Natural killer cell (primary cell): ENCODE measurements around the gene CACNA1B. TPM values are rescaled to one million over a fixed set of nuclear protein-coding genes. Genes with fewer than 3 reads are reported as not detected.

ENCODE experiments used
- ATAC-seq, 3 donors: fragments of 150-1000 bp in 2 of 3; fragments of 200-7000 bp in 1 of 3; cut with Tn5 transposase; 1 replicate in 1 of 3; 2 replicates in 2 of 3; pipeline ENCODE4 v1.10.0; 2021; ENCODE audit warnings: mild to moderate bottlenecking in 2 of 3, moderate library complexity in 2 of 3
- DNase-seq, 2 donors: peaks; one replicate each; pipeline versions ENCODE4 v3.0.0 to v3.0.0-alpha.2; 2013 to 2021; ENCODE audit warnings: mixed read lengths in 1 of 2
- H3K27ac ChIP-seq: one replicate; pipeline ENCODE4 v1.5.1; 2013; ENCODE audit warnings: mild to moderate bottlenecking, low read length
- H3K27me3 ChIP-seq: one replicate; pipeline ENCODE4 v1.6.1; 2013; ENCODE audit warnings: low read length; ENCODE audit not compliant: control insufficient read depth, insufficient read depth
- H3K36me3 ChIP-seq: one replicate; pipeline ENCODE4 v1.6.1; 2013; ENCODE audit warnings: low read length; ENCODE audit not compliant: control insufficient read depth, insufficient read depth
- H3K4me1 ChIP-seq: one replicate; pipeline ENCODE4 v1.6.1; 2013; ENCODE audit warnings: low read length; ENCODE audit not compliant: control insufficient read depth, insufficient read depth
- H3K4me3 ChIP-seq: one replicate; pipeline ENCODE4 v1.5.1; 2013; ENCODE audit warnings: low read length
- H3K9me3 ChIP-seq: one replicate; pipeline ENCODE4 v1.6.1; 2013; ENCODE audit warnings: low read length; ENCODE audit not compliant: control insufficient read depth, insufficient read depth
- H3K27ac Mint-ChIP-seq, 2 donors: one replicate each; pipeline ENCODE4 v1.8.0; 2022; ENCODE audit warnings: mild to moderate bottlenecking in 2 of 2, mixed read lengths in 2 of 2, moderate library complexity in 1 of 2
- H3K27me3 Mint-ChIP-seq, 2 donors: one replicate each; pipeline ENCODE4 v1.8.0; 2022; ENCODE audit warnings: low read depth in 2 of 2, mixed read lengths in 2 of 2
- H3K36me3 Mint-ChIP-seq: one replicate; pipeline ENCODE4 v1.8.0; 2022; ENCODE audit warnings: mixed read lengths
- H3K4me1 Mint-ChIP-seq, 2 donors: one replicate each; pipeline ENCODE4 v1.8.0; 2022; ENCODE audit warnings: mixed read lengths in 2 of 2
- H3K4me3 Mint-ChIP-seq: one replicate; pipeline ENCODE4 v1.8.0; 2022; ENCODE audit warnings: mild to moderate bottlenecking, moderate library complexity, mixed read lengths
- H3K9me3 Mint-ChIP-seq, 2 donors: one replicate each; pipeline ENCODE4 v1.8.0; 2022; ENCODE audit warnings: mixed read lengths in 2 of 2
- CTCF ChIP-seq: fragments of 200-600 bp; IDR thresholded peaks from one replicate; pipeline ENCODE4 v1.8.0; 2022; ENCODE audit warnings: antibody characterized with exemption
- WGBS: methylation state at CpG from one replicate; pipeline ENCODE4 v1.1.7; 2013; ENCODE audit warnings: missing lambda C conversion rate; ENCODE audit not compliant: insufficient coverage; 5-methylcytosine and 5-hydroxymethylcytosine counted together
- intact Hi-C: fragments of 100-400 bp; cut with micrococcal nuclease; formaldehyde crosslinking; loops from one replicate; pipeline ENCODE4 v1.14.2; 2022
- total RNA-seq, 4 donors: library from RNA; stranded (reverse); fragments of 120-200 nt in 1 of 4; gene quantifications; one replicate each; pipeline versions ENCODE4 v1.2.3 to v1.2.4, GENCODE V29; 2013 to 2022

Gene CACNA1B
- total RNA-seq, 3 donors from 2014 or later (not counting 1 experiment from before 2014, with no cell fraction given): 0.07 TPM; not detected in 2

GRCh38 chr9:137982200-137982599, 104.6 kb downstream of the CACNA1B start:
- intact Hi-C loops: no loop called here
- Mint-ChIP-seq H3K9me3 (no peaks in the 10 kb centered on the region), H3K4me3 (no peak overlapping the region), H3K27me3 (peaks cover 7 to 17% of the 10 kb centered on the region in 2 donors), H3K27ac (no peak overlapping the region), H3K36me3 (no peaks in the 10 kb centered on the region), H3K4me1 (peaks cover 0 to 5% of the 10 kb centered on the region in 2 donors)
- no peak for ATAC-seq
- no peaks in the 10 kb centered on the region for H3K36me3 ChIP-seq
- no peak for DNase-seq
- TF ChIP-seq CTCF: no peak
- H3K4me1 ChIP-seq: no peaks in the 10 kb centered on the region
- 100% methylated on average over 1 of the region's 1 CpG for WGBS
- no peak overlapping the region for H3K27ac ChIP-seq
- H3K27me3 ChIP-seq: no peaks in the 10 kb centered on the region
- no peaks in the 10 kb centered on the region for H3K9me3 ChIP-seq
- no peak overlapping the region for H3K4me3 ChIP-seq

- no peak overlapping the region for H3K27ac ChIP-seq
- intact Hi-C loops: no loop called here
- Mint-ChIP-seq H3K27ac (no peak overlapping the region), H3K9me3 (no peaks in the 10 kb centered on the region), H3K27me3 (peaks cover 20 to 22% of the 10 kb centered on the region in 2 donors), H3K36me3 (no peaks in the 10 kb centered on the region), H3K4me1 (no peaks in the 10 kb centered on the region), H3K4me3 (no peak overlapping the region)
- no peaks in the 10 kb centered on the region for H3K4me1 ChIP-seq
- no peak for TF ChIP-seq CTCF
- DNase-seq: no peak
- no peak overlapping the region for H3K4me3 ChIP-seq
- WGBS: 86% methylated on average over 16 of the region's 16 CpGs
- H3K36me3 ChIP-seq: no peaks in the 10 kb centered on the region
- ATAC-seq: no peak
- H3K9me3 ChIP-seq: no peaks in the 10 kb centered on the region
- no peaks in the 10 kb centered on the region for H3K27me3 ChIP-seq
These were observed 106.4 kb downstream of the CACNA1B start for GRCh38 chr9:137984005-137984404.

- peaks cover 20 to 22% of the 10 kb centered on the region in 2 donors for H3K27me3 Mint-ChIP-seq
- no peaks in the 10 kb centered on the region for H3K9me3 Mint-ChIP-seq
- ATAC-seq: no peak
- no peak overlapping the region for H3K4me3 ChIP-seq
- no peak overlapping the region for H3K27ac Mint-ChIP-seq
- no peaks in the 10 kb centered on the region for H3K27me3 ChIP-seq
- no peaks in the 10 kb centered on the region for H3K9me3 ChIP-seq
- no peak for TF ChIP-seq CTCF
- WGBS: 88% methylated on average over 7 of the region's 7 CpGs
- no peaks in the 10 kb centered on the region for H3K36me3 ChIP-seq
- H3K4me1 ChIP-seq: no peaks in the 10 kb centered on the region
- no peak overlapping the region for H3K27ac ChIP-seq
- intact Hi-C loops: no loop called here
- H3K4me3 Mint-ChIP-seq: no peak overlapping the region
- no peak for DNase-seq
- H3K36me3 Mint-ChIP-seq: no peaks in the 10 kb centered on the region
- H3K4me1 Mint-ChIP-seq: no peaks in the 10 kb centered on the region
These were observed 107.1 kb downstream of the CACNA1B start for GRCh38 chr9:137984520-137985257.

GRCh38 chr9:137985637-137986071, 108.1 kb downstream of the CACNA1B start:
- Mint-ChIP-seq H3K9me3 (no peaks in the 10 kb centered on the region), H3K36me3 (no peaks in the 10 kb centered on the region), H3K27ac (no peak overlapping the region), H3K4me3 (no peak overlapping the region), H3K4me1 (no peaks in the 10 kb centered on the region), H3K27me3 (peaks cover 24 to 26% of the 10 kb centered on the region in 2 donors)
- Histone ChIP-seq H3K4me3 (no peak overlapping the region), H3K4me1 (no peaks in the 10 kb centered on the region), H3K27ac (no peak overlapping the region), H3K36me3 (no peaks in the 10 kb centered on the region), H3K27me3 (no peaks in the 10 kb centered on the region), H3K9me3 (no peaks in the 10 kb centered on the region)
- intact Hi-C loops: no loop called here
- 92% methylated on average over 13 of the region's 13 CpGs for WGBS
- no peak for TF ChIP-seq CTCF
- DNase-seq (no peak), ATAC-seq (no peak)
